Measurements from ENCODE around the gene ELN.

The ELN gene

GRCh38 chr7:74058486-74058885 is 30.5 kb downstream of the ELN start:
- DNase-seq (ENCODE audit: low read depth), result no peak
- TF ChIP-seq CTCF (IDR thresholded peaks at IDR 0.05; ENCODE audit: low read depth, low read length) (no peak), MYC (IDR thresholded peaks at IDR 0.05; ENCODE audit: low read depth, low read length) (no peak), MAX (IDR thresholded peaks at IDR 0.05; ENCODE audit: low read depth, low read length) (no peak), POLR2A (IDR thresholded peaks at IDR 0.05; ENCODE audit: extremely low read depth, insufficient read length) (no peak)
- no peak overlapping the region for H3K4me3 ChIP-seq (ENCODE audit: low read depth, low read length)

GRCh38 chr7:74059037-74059436 is 31.1 kb downstream of the ELN start:
- H3K4me3 ChIP-seq (ENCODE audit: low read depth, low read length), result no peak overlapping the region
- TF ChIP-seq POLR2A (IDR thresholded peaks at IDR 0.05; ENCODE audit: extremely low read depth, insufficient read length) (no peak), MYC (IDR thresholded peaks at IDR 0.05; ENCODE audit: low read depth, low read length) (no peak), MAX (IDR thresholded peaks at IDR 0.05; ENCODE audit: low read depth, low read length) (no peak), CTCF (IDR thresholded peaks at IDR 0.05; ENCODE audit: low read depth, low read length) (no peak)
- DNase-seq (ENCODE audit: low read depth), result no peak

- DNase-seq (ENCODE audit: low read depth), result no peak
- TF ChIP-seq MAX (IDR thresholded peaks at IDR 0.05; ENCODE audit: low read depth, low read length) (no peak), CTCF (IDR thresholded peaks at IDR 0.05; ENCODE audit: low read depth, low read length) (peak; percentile 2)
Measured at GRCh38 chr7:74059681-74060588, 32.0 kb downstream of the ELN start.

GRCh38 chr7:74061840-74062539 is 34.0 kb downstream of the ELN start:
- DNase-seq (ENCODE audit: low read depth), result peak; percentile 92
- no peak overlapping the region for H3K4me3 ChIP-seq (ENCODE audit: low read depth, low read length)
- TF ChIP-seq MAX (IDR thresholded peaks at IDR 0.05; ENCODE audit: low read depth, low read length) (peak; percentile 61), CTCF (IDR thresholded peaks at IDR 0.05; ENCODE audit: low read depth, low read length) (no peak), POLR2A (IDR thresholded peaks at IDR 0.05; ENCODE audit: extremely low read depth, insufficient read length) (no peak), MYC (IDR thresholded peaks at IDR 0.05; ENCODE audit: low read depth, low read length) (peak; percentile 54; the same call in 1 of the 2 replicates)

More at GRCh38 chr7:74059681-74060588, 32.0 kb downstream of the ELN start:
- H3K4me3 ChIP-seq (ENCODE audit: low read depth, low read length), result no peak overlapping the region

GRCh38 chr7:74063223-74063641 is 35.3 kb downstream of the ELN start:
- TF ChIP-seq POLR2A (IDR thresholded peaks at IDR 0.05; ENCODE audit: extremely low read depth, insufficient read length) (no peak), MAX (IDR thresholded peaks at IDR 0.05; ENCODE audit: low read depth, low read length) (no peak), CTCF (IDR thresholded peaks at IDR 0.05; ENCODE audit: low read depth, low read length) (no peak), MYC (IDR thresholded peaks at IDR 0.05; ENCODE audit: low read depth, low read length) (no peak)
- H3K4me3 ChIP-seq (ENCODE audit: low read depth, low read length), result no peak overlapping the region
- no peak for DNase-seq (ENCODE audit: low read depth)
